Activated gamma-delta T cell treated with anti-CD3 and anti-CD28 coated beads, Interleukin-2, amount 50 U/mL, for 16 hours (primary cell): ENCODE data around the gene ARID5A.
A peak's percentile ranks its signal among the peaks of the same experiment; 100 is the strongest.
"Not testable (repeated sequence)": the region's sequence is repeated elsewhere in the genome, so short reads cannot be mapped to it uniquely, and the experiment has no call there.

Experiments used
- DNase-seq: peaks from one replicate; pipeline ENCODE4 v3.0.0-alpha.2; 2020; ENCODE audit warnings: low read depth

Gene ARID5A

GRCh38 chr2:96556441-96557330 is 20.1 kb downstream of the ARID5A start:
- peak; percentile 29 for DNase-seq

- not testable (repeated sequence) for DNase-seq
These were observed 20.9 kb downstream of the ARID5A start for GRCh38 chr2:96557421-96557820.

- DNase-seq = no peak
These were observed 21.5 kb downstream of the ARID5A start for GRCh38 chr2:96558061-96558460.

GRCh38 chr2:96558485-96558884 is 21.9 kb downstream of the ARID5A start:
- DNase-seq = no peak

- no peak for DNase-seq
These were observed 27.5 kb downstream of the ARID5A start for GRCh38 chr2:96564026-96564425.

GRCh38 chr2:96564563-96564962 is 28.0 kb downstream of the ARID5A start:
- DNase-seq = no peak

- no peak for DNase-seq
These were observed 28.6 kb downstream of the ARID5A start for GRCh38 chr2:96565111-96565510.

- DNase-seq = no peak
These were observed 31.5 kb downstream of the ARID5A start for GRCh38 chr2:96568094-96568493.

- no peak for DNase-seq
These were observed 37.8 kb downstream of the ARID5A start for GRCh38 chr2:96574364-96574763.

GRCh38 chr2:96575785-96576456 is 39.4 kb downstream of the ARID5A start:
- no peak for DNase-seq

GRCh38 chr2:96577501-96577900 is 40.9 kb downstream of the ARID5A start:
- DNase-seq = no peak

GRCh38 chr2:96578731-96579130 is 42.2 kb downstream of the ARID5A start:
- no peak for DNase-seq

- no peak for DNase-seq
These were observed 42.9 kb downstream of the ARID5A start for GRCh38 chr2:96579422-96579821.

- no peak for DNase-seq
These were observed 44.2 kb downstream of the ARID5A start for GRCh38 chr2:96580771-96581170.

- no peak for DNase-seq
These were observed 47.5 kb downstream of the ARID5A start for GRCh38 chr2:96584017-96584416.

GRCh38 chr2:96587843-96588242 is 51.3 kb downstream of the ARID5A start:
- DNase-seq = no peak

- DNase-seq = no peak
These were observed 54.5 kb downstream of the ARID5A start for GRCh38 chr2:96591054-96591453.

- DNase-seq = no peak
These were observed 54.9 kb downstream of the ARID5A start for GRCh38 chr2:96591494-96591893.

- DNase-seq = no peak
These were observed 57.7 kb downstream of the ARID5A start for GRCh38 chr2:96594282-96594681.

- DNase-seq = no peak
These were observed 58.2 kb downstream of the ARID5A start for GRCh38 chr2:96594691-96595152.

- no peak for DNase-seq
These were observed 60.0 kb downstream of the ARID5A start for GRCh38 chr2:96596596-96596995.

- DNase-seq = no peak
These were observed 63.4 kb downstream of the ARID5A start for GRCh38 chr2:96599941-96600340.
